DND-41 (cell line): ENCODE measurements around the gene EHD1.

Experiments used
- EZH2 ChIP-seq: IDR thresholded peaks from 3 replicates; pipeline ENCODE4 v1.6.1; 2012; ENCODE audit warnings: borderline replicate concordance, low read depth, mild to moderate bottlenecking, moderate library complexity, low read length, inconsistent platforms; ENCODE audit not compliant: severe bottlenecking
- TF ChIP-seq, protein P1 (sequence below): IDR thresholded peaks from 2 replicates; pipeline ENCODE4 v1.5.1; 2012; ENCODE audit warnings: borderline replicate concordance, low read length, moderate library complexity, mild to moderate bottlenecking; ENCODE audit not compliant: poor library complexity, severe bottlenecking; ENCODE audit errors: extremely low read depth

DNA sequence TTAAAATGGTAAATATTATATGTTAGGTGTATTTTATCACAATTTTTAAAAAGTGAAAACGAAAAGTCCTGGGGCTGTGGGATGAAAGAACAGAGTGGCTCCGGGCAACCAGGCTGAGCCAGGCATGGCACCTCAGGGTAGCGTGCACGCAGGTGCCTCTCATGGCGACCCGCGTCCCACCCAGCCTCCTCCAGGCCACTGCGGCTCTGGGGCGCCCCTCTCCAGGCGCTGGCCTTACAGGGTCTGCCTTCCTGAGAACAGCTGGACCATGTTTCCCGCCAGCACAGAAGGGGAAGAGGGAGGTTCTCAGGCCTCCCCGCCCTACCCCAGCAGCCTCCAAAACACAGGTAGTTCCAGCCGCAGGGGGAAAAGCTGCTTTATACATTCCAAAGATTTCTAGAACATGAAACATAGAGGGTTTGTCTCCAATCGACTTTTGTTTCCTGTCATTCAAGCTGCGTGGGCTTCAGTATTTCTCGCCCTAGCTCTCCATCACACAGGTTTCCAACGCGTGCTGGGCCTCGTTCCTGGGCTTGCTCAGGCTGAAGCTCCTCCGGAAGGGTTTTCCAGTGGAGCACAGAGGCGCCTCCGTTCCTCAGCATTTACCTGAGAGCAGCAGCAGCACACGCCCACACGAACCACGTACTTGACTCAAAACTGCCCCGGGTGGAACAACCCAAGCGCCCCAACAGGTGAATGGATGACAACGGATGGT lies 10.5 kb downstream of the EHD1 start:
- TF ChIP-seq, protein P1, sequence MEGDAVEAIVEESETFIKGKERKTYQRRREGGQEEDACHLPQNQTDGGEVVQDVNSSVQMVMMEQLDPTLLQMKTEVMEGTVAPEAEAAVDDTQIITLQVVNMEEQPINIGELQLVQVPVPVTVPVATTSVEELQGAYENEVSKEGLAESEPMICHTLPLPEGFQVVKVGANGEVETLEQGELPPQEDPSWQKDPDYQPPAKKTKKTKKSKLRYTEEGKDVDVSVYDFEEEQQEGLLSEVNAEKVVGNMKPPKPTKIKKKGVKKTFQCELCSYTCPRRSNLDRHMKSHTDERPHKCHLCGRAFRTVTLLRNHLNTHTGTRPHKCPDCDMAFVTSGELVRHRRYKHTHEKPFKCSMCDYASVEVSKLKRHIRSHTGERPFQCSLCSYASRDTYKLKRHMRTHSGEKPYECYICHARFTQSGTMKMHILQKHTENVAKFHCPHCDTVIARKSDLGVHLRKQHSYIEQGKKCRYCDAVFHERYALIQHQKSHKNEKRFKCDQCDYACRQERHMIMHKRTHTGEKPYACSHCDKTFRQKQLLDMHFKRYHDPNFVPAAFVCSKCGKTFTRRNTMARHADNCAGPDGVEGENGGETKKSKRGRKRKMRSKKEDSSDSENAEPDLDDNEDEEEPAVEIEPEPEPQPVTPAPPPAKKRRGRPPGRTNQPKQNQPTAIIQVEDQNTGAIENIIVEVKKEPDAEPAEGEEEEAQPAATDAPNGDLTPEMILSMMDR = no peak
- TF ChIP-seq EZH2 = no peak
